HG03460 (cell line): ENCODE data around the gene ATP9B.

Experiments
- ATAC-seq: cut with Tn5 transposase; IDR thresholded peaks from one replicate; pipeline ENCODE4 v1.9.1; 2021; ENCODE audit not compliant: unreplicated experiment

The ATP9B gene, protein sequence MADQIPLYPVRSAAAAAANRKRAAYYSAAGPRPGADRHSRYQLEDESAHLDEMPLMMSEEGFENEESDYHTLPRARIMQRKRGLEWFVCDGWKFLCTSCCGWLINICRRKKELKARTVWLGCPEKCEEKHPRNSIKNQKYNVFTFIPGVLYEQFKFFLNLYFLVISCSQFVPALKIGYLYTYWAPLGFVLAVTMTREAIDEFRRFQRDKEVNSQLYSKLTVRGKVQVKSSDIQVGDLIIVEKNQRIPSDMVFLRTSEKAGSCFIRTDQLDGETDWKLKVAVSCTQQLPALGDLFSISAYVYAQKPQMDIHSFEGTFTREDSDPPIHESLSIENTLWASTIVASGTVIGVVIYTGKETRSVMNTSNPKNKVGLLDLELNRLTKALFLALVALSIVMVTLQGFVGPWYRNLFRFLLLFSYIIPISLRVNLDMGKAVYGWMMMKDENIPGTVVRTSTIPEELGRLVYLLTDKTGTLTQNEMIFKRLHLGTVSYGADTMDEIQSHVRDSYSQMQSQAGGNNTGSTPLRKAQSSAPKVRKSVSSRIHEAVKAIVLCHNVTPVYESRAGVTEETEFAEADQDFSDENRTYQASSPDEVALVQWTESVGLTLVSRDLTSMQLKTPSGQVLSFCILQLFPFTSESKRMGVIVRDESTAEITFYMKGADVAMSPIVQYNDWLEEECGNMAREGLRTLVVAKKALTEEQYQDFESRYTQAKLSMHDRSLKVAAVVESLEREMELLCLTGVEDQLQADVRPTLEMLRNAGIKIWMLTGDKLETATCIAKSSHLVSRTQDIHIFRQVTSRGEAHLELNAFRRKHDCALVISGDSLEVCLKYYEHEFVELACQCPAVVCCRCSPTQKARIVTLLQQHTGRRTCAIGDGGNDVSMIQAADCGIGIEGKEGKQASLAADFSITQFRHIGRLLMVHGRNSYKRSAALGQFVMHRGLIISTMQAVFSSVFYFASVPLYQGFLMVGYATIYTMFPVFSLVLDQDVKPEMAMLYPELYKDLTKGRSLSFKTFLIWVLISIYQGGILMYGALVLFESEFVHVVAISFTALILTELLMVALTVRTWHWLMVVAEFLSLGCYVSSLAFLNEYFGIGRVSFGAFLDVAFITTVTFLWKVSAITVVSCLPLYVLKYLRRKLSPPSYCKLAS

GRCh38 chr18:79068937-79069716 is at the start of gene ATP9B:
Gene ATP9B (plus strand): TSS chr18:79069394. CDS start chr18:79069411, 17 bp downstream.
- ATAC-seq = peak; percentile 83

GRCh38 chr18:79019881-79020280 is 49.3 kb upstream of the ATP9B start:
- ATAC-seq = no peak

DNA sequence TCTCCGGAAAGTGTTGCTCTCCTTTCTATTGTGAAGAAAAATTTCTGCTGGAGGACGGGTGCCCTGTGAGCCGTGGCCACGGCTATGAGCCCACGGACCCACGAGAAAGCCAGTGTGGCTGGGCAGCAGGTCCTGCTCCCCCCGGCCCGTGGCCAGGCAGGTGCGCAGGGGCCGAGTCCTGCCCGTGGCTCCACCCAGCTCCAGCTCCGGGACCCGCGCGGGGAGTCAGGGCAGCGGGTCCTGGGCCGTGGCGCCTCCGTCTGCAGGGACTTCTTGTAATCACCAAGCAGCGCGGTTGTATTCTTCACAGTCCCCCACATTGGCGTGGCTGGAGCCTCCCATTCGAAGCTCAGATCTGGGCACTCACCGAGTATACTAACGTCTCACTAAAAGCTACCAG is 46.6 kb upstream of the ATP9B start:
- ATAC-seq = no peak

- ATAC-seq = no peak
These were observed 42.7 kb upstream of the ATP9B start for GRCh38 chr18:79026491-79026890.

GRCh38 chr18:79030680-79031079 is 38.5 kb upstream of the ATP9B start:
- ATAC-seq = no peak

DNA sequence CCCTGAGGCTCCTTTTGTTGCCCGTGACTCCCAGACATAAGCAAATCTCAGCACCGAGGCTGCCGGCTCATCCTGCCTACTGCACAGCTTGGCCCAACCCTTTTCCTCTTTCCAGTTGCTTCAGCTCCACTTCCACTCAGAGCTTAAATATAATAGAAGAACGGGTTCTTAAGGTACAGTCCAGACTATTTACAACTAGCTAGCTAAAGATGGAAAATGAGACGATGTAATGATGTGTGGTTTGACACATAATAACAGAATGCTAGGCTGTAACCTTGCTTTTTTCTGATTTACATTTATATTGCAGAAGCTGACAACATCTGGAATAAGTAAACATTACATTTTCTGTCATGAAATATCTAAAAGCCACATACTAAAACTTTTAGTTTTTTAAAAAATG is 26.9 kb upstream of the ATP9B start:
- no peak for ATAC-seq

- no peak for ATAC-seq
These were observed 25.9 kb upstream of the ATP9B start for GRCh38 chr18:79043288-79043687.

- no peak for ATAC-seq
These were observed 22.7 kb upstream of the ATP9B start for GRCh38 chr18:79046522-79046921.

GRCh38 chr18:79047556-79048244 is 21.5 kb upstream of the ATP9B start:
- no peak for ATAC-seq

- ATAC-seq = no peak
These were observed 21.0 kb upstream of the ATP9B start for GRCh38 chr18:79048245-79048632.

DNA sequence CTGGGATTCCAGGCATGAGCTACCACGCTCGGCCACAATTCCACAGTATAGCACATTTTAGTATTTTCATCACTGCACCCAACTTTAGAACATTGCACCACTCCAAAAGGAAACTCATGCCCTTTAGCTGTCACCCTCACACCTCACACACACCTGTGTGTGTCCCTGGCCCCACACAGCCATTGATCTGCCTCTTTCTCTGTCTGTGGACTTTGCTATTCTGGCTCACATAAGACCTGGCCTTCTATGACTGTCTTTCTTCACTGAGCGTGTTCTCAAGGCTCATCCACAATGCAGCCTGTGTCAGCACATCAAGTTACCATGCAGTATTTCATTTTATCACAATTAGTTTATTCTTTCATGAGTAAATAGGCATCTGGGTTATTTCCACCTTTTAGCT is 19.7 kb upstream of the ATP9B start:
- ATAC-seq = no peak

GRCh38 chr18:79050005-79050404 is 19.2 kb upstream of the ATP9B start:
- ATAC-seq = no peak

DNA sequence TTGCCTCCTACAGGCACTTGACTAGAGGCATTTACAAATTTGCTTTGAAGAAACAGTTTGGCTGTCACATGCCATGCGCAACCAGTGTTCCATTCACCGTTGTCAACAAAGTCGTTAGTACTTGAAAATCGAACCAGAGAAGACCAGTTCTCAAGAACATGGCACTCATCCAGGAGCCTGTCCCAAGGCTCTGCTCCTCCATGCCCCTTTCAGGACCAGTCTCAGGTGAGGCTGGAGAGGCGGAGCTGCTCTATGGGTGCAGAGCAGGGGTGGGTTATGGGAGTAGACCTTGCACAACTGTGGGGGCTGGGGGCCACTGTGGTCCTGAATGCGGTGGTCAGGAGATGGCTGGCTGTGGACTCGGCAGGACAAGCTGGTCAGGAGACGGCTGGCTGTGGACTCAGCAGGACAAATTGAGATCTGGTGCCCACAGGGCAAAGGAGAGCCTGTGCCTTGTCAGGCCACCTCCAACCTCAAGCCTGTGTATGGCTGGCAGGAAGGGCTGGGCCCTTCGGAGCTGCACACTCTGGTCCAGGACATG is 12.3 kb upstream of the ATP9B start:
- no peak for ATAC-seq

GRCh38 chr18:79058007-79058406 is 11.2 kb upstream of the ATP9B start:
- ATAC-seq = no peak

- ATAC-seq = no peak
These were observed 6.4 kb upstream of the ATP9B start for GRCh38 chr18:79062806-79063205.

DNA sequence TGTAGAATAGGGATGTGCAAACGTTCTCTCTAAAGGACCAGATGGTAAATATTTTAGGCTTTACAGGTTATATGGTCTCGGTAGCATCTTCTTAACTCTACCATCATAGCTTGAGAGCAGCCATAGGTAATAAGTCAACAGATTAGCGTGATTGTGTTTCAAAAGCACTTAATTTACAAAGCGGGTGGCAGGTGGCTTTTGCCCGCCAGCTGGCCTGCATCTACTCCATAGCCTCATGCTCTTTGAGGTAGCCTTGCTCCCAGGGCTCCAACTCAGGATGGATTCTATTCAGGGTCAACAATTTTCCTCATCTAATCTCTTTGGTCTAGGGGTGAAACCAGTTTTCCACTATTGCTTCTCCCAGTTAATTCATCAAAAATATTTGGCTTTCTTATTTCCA is 5.0 kb upstream of the ATP9B start:
- ATAC-seq = no peak

DNA sequence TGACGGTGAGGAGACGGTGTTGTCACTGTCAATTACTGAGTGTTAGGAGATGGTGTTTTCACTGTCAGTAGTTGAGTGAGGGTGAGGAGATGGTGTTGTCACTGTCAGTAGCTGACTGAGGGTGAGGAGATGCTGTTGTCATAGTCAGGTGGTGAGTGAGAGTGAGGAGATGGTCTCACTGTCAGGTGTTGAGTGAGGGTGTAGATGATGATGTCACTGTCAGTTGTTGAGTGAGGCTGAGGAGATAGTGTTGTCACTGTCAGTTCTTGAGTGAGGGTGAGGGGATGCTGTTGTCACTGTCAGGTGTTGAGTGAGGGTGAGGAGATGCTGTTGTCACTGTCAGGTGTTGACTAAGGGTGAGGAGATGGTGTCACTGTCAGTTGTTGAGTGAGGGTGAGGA is 3.4 kb upstream of the ATP9B start:
- no peak for ATAC-seq

DNA sequence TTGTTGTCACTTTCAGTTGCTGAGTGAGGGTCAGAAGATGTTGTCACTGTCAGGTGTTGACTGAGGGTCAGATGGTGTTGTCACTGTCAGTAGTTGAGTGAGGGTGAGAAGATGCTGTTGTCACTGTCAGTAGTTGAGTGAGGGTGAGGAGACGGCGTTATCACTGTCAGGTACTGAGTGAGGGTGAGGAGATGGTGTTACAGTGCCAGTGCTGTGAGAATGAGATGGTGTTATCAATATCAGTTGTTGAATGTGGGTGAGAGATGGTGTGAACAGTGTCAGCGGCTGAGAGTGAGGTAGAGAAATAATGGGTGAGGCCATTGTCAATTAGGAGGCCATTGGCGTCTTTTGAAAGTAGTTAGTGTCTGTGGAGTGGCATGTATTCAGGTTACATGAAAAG is 1.6 kb upstream of the ATP9B start:
- ATAC-seq = no peak

GRCh38 chr18:79068341-79068936 is 755 bp upstream of the ATP9B start:
- ATAC-seq = peak; percentile 38
